ENCODE results near the gene TUBGCP2.

Gene TUBGCP2

GRCh38 chr10:133341983-133342382, 33.3 kb upstream of the TUBGCP2 start:
- no peak for DNase-seq (ENCODE audit: low spot score)

GRCh38 chr10:133339708-133340380, 31.2 kb upstream of the TUBGCP2 start:
- no peak for DNase-seq (ENCODE audit: low spot score)

- DNase-seq (ENCODE audit: low spot score): no peak
Measured at GRCh38 chr10:133338080-133339071, 29.7 kb upstream of the TUBGCP2 start.

GRCh38 chr10:133337370-133337725, 28.7 kb upstream of the TUBGCP2 start:
- DNase-seq (ENCODE audit: low spot score): no peak

GRCh38 chr10:133336577-133337369, 28.1 kb upstream of the TUBGCP2 start, which contains the start of gene CALY:
CALY (minus strand) TSS chr10:133336896; CDS start chr10:133328989, 7,907 bp downstream.
- DNase-seq (ENCODE audit: low spot score): peak; percentile 67

- no peak for DNase-seq (ENCODE audit: low spot score)
Measured at GRCh38 chr10:133336118-133336576, 27.5 kb upstream of the TUBGCP2 start.

- no peak for DNase-seq (ENCODE audit: low spot score)
Measured at GRCh38 chr10:133335246-133336117, 26.8 kb upstream of the TUBGCP2 start.

GRCh38 chr10:133334503-133335245, 26.0 kb upstream of the TUBGCP2 start:
- no peak for DNase-seq (ENCODE audit: low spot score)

- DNase-seq (ENCODE audit: low spot score): no peak
Measured at GRCh38 chr10:133332936-133333699, 24.4 kb upstream of the TUBGCP2 start.

- DNase-seq (ENCODE audit: low spot score): peak; percentile 93
Measured at GRCh38 chr10:133329491-133330202, 21.0 kb upstream of the TUBGCP2 start.

GRCh38 chr10:133328358-133329343, 20.0 kb upstream of the TUBGCP2 start:
- DNase-seq (ENCODE audit: low spot score): no peak

GRCh38 chr10:133327651-133328357, 19.1 kb upstream of the TUBGCP2 start:
- DNase-seq (ENCODE audit: low spot score): no peak

GRCh38 chr10:133326745-133327650, 18.3 kb upstream of the TUBGCP2 start:
- DNase-seq (ENCODE audit: low spot score): no peak

GRCh38 chr10:133326223-133326551, 17.5 kb upstream of the TUBGCP2 start:
- DNase-seq (ENCODE audit: low spot score): no peak

GRCh38 chr10:133325440-133326222, 17.0 kb upstream of the TUBGCP2 start:
- DNase-seq (ENCODE audit: low spot score): no peak

Data from HuH-7 (cell line).